ENCODE results near the gene LYPLA2. TPM values are rescaled to one million over a fixed set of nuclear protein-coding genes. Genes with fewer than 3 reads are reported as not detected.

Gene LYPLA2
- total and polyA plus RNA-seq, 4 donors = 30.9 to 83.1 (median 66.9) TPM

- DNase-seq = peak; percentile 26 to 39 (median 37)
- Histone ChIP-seq H3K4me3 (no peak overlapping the region), H3K36me3 (ENCODE audit: control insufficient read depth in 4 of 4, insufficient read depth in 4 of 4, low read length in 4 of 4) (peaks cover 8 to 28% (median 11%) of the 10 kb centered on the region in 4 donors), H3K9me3 (ENCODE audit: control insufficient read depth in 4 of 4, insufficient read depth in 3 of 4, low read length in 3 of 4) (no peaks in the 10 kb centered on the region), H3K27me3 (ENCODE audit: control insufficient read depth in 3 of 3, insufficient read depth in 3 of 3, low read length in 2 of 3) (no peaks in the 10 kb centered on the region), H3K4me1 (ENCODE audit: control insufficient read depth in 5 of 5, insufficient read depth in 5 of 5, low read length in 5 of 5) (no peaks in the 10 kb centered on the region), H3K9ac (ENCODE audit: insufficient read depth in 1 of 2, low read length in 2 of 2) (no peak overlapping the region), H3K27ac (ENCODE audit: low read depth in 1 of 2, low read length in 1 of 2) (peak overlapping the region in 1 of 2 donors; percentile 1)
- WGBS, 2 donors = 28 to 59% methylated on average over 3 of the region's 3 CpGs
- peak; percentile 72 for ATAC-seq (ENCODE audit: insufficient read depth, low FRiP score)
- TF ChIP-seq CTCF (IDR thresholded peaks at IDR 0.05; ENCODE audit: control extremely low read depth, extremely low read depth) = peak; percentile 32
These were observed 20.0 kb downstream of the LYPLA2 start for GRCh38 chr1:23810818-23811540.

- Histone ChIP-seq H3K36me3 (ENCODE audit: control insufficient read depth in 4 of 4, insufficient read depth in 4 of 4, low read length in 4 of 4) (peaks cover 10 to 33% (median 19%) of the 10 kb centered on the region in 4 donors), H3K9me3 (ENCODE audit: control insufficient read depth in 4 of 4, insufficient read depth in 3 of 4, low read length in 3 of 4) (no peaks in the 10 kb centered on the region), H3K9ac (ENCODE audit: insufficient read depth in 1 of 2, low read length in 2 of 2) (no peak overlapping the region), H3K4me3 (no peak overlapping the region), H3K27me3 (ENCODE audit: control insufficient read depth in 3 of 3, insufficient read depth in 3 of 3, low read length in 2 of 3) (no peaks in the 10 kb centered on the region), H3K27ac (ENCODE audit: low read depth in 1 of 2, low read length in 1 of 2) (no peak overlapping the region), H3K4me1 (ENCODE audit: control insufficient read depth in 5 of 5, insufficient read depth in 5 of 5, low read length in 5 of 5) (no peaks in the 10 kb centered on the region)
- WGBS, 2 donors = 89 to 93% methylated on average over 4 of the region's 4 CpGs
- DNase-seq (no peak), ATAC-seq (ENCODE audit: insufficient read depth, low FRiP score) (no peak)
- TF ChIP-seq CTCF (IDR thresholded peaks at IDR 0.05; ENCODE audit: control extremely low read depth, extremely low read depth) = no peak
These were observed 23.1 kb downstream of the LYPLA2 start for GRCh38 chr1:23814016-23814415.

- Histone ChIP-seq H3K4me1 (ENCODE audit: control insufficient read depth in 5 of 5, insufficient read depth in 5 of 5, low read length in 5 of 5) (no peaks in the 10 kb centered on the region), H3K27me3 (ENCODE audit: control insufficient read depth in 3 of 3, insufficient read depth in 3 of 3, low read length in 2 of 3) (no peaks in the 10 kb centered on the region), H3K27ac (ENCODE audit: low read depth in 1 of 2, low read length in 1 of 2) (no peak overlapping the region), H3K36me3 (ENCODE audit: control insufficient read depth in 4 of 4, insufficient read depth in 4 of 4, low read length in 4 of 4) (peaks cover 10 to 35% (median 19%) of the 10 kb centered on the region in 4 donors), H3K4me3 (no peak overlapping the region), H3K9ac (ENCODE audit: insufficient read depth in 1 of 2, low read length in 2 of 2) (no peak overlapping the region), H3K9me3 (ENCODE audit: control insufficient read depth in 4 of 4, insufficient read depth in 3 of 4, low read length in 3 of 4) (no peaks in the 10 kb centered on the region)
- ATAC-seq (ENCODE audit: insufficient read depth, low FRiP score) (no peak), DNase-seq (no peak)
- TF ChIP-seq CTCF (IDR thresholded peaks at IDR 0.05; ENCODE audit: control extremely low read depth, extremely low read depth) = no peak
- WGBS, 2 donors = 94 to 96% methylated on average over 3 of the region's 3 CpGs
These were observed 25.4 kb downstream of the LYPLA2 start for GRCh38 chr1:23816361-23816760.
